ENCODE measurements around the gene GBGT1. TPM values are rescaled to one million over a fixed set of nuclear protein-coding genes. Genes with fewer than 3 reads are reported as not detected.

The GBGT1 gene
- total RNA-seq, 3 donors from 2014 or later (not counting 1 experiment from before 2014, with no cell fraction given), result 1.4 to 2.2 (median 1.7) TPM

- H3K4me1 ChIP-seq (ENCODE audit: control insufficient read depth, insufficient read depth, low read length), result no peaks in the 10 kb centered on the region
- H3K9me3 Mint-ChIP-seq, result no peaks in the 10 kb centered on the region
- H3K4me3 Mint-ChIP-seq, result no peak overlapping the region
- peaks cover 3% of the 10 kb centered on the region for H3K27me3 ChIP-seq (ENCODE audit: control insufficient read depth, insufficient read depth, low read length)
- no peaks in the 10 kb centered on the region for H3K9me3 ChIP-seq (ENCODE audit: control insufficient read depth, insufficient read depth, low read length)
- no peaks in the 10 kb centered on the region for H3K36me3 ChIP-seq (ENCODE audit: control insufficient read depth, insufficient read depth, low read length)
- no peaks in the 10 kb centered on the region for H3K36me3 Mint-ChIP-seq
- DNase-seq (no peak), ATAC-seq (no peak)
- no peak overlapping the region for H3K4me3 ChIP-seq (ENCODE audit: low read length)
- H3K27ac Mint-ChIP-seq, result no peak overlapping the region
- H3K27ac ChIP-seq (ENCODE audit: low read length), result no peak overlapping the region
- H3K4me1 Mint-ChIP-seq, result peaks cover 3 to 9% of the 10 kb centered on the region in 2 donors
- intact Hi-C loops (cut with micrococcal nuclease), result no loop called here
- peaks cover 16 to 21% of the 10 kb centered on the region in 2 donors for H3K27me3 Mint-ChIP-seq (ENCODE audit: low read depth in 2 of 2)
- TF ChIP-seq, protein P1, sequence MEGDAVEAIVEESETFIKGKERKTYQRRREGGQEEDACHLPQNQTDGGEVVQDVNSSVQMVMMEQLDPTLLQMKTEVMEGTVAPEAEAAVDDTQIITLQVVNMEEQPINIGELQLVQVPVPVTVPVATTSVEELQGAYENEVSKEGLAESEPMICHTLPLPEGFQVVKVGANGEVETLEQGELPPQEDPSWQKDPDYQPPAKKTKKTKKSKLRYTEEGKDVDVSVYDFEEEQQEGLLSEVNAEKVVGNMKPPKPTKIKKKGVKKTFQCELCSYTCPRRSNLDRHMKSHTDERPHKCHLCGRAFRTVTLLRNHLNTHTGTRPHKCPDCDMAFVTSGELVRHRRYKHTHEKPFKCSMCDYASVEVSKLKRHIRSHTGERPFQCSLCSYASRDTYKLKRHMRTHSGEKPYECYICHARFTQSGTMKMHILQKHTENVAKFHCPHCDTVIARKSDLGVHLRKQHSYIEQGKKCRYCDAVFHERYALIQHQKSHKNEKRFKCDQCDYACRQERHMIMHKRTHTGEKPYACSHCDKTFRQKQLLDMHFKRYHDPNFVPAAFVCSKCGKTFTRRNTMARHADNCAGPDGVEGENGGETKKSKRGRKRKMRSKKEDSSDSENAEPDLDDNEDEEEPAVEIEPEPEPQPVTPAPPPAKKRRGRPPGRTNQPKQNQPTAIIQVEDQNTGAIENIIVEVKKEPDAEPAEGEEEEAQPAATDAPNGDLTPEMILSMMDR (IDR thresholded peaks at IDR 0.05), result no peak
These were observed 31.3 kb upstream of the GBGT1 start for GRCh38 chr9:133195029-133195428.

- Histone ChIP-seq H3K36me3 (ENCODE audit: control insufficient read depth, insufficient read depth, low read length) (no peaks in the 10 kb centered on the region), H3K4me3 (ENCODE audit: low read length) (no peak overlapping the region), H3K27me3 (ENCODE audit: control insufficient read depth, insufficient read depth, low read length) (peaks cover 3% of the 10 kb centered on the region), H3K27ac (ENCODE audit: low read length) (no peak overlapping the region), H3K9me3 (ENCODE audit: control insufficient read depth, insufficient read depth, low read length) (no peaks in the 10 kb centered on the region), H3K4me1 (ENCODE audit: control insufficient read depth, insufficient read depth, low read length) (no peaks in the 10 kb centered on the region)
- DNase-seq (no peak), ATAC-seq (no peak)
- H3K27ac Mint-ChIP-seq, result no peak overlapping the region
- TF ChIP-seq, protein P1 (IDR thresholded peaks at IDR 0.05), result no peak
- intact Hi-C loops (cut with micrococcal nuclease), result no loop called here
- no peaks in the 10 kb centered on the region for H3K9me3 Mint-ChIP-seq
- H3K4me1 Mint-ChIP-seq, result peaks cover 0 to 6% of the 10 kb centered on the region in 2 donors
- 82% methylated on average over 4 of the region's 4 CpGs for WGBS (ENCODE audit: insufficient coverage)
- H3K36me3 Mint-ChIP-seq, result no peaks in the 10 kb centered on the region
- H3K27me3 Mint-ChIP-seq (ENCODE audit: low read depth in 2 of 2), result peaks cover 12 to 18% of the 10 kb centered on the region in 2 donors
- no peak overlapping the region for H3K4me3 Mint-ChIP-seq
These were observed 30.9 kb upstream of the GBGT1 start for GRCh38 chr9:133194597-133194996.

DNA sequence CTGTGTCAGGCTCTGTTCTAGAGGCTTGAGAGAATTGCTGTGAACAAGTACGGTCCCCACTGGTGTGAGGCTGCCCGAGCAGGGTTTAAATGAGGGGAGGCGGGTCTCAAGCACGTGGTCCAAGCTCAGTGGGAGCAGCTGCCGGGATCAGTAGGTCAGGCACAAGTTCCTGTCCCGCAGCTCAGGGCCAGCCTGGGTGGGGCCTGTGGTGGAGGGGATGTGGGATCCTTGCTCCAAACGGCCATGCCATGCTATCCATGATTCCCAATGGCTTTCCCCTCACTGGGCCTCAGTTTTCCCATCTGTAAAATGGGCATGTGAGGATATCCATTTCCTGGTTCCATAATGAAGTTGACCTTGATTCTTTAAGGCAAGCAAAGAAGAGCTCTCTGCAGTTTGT, 28.3 kb upstream of the GBGT1 start:
- Histone ChIP-seq H3K27ac (ENCODE audit: low read length) (no peak overlapping the region), H3K4me1 (ENCODE audit: control insufficient read depth, insufficient read depth, low read length) (no peaks in the 10 kb centered on the region), H3K36me3 (ENCODE audit: control insufficient read depth, insufficient read depth, low read length) (no peaks in the 10 kb centered on the region), H3K27me3 (ENCODE audit: control insufficient read depth, insufficient read depth, low read length) (peaks cover 3% of the 10 kb centered on the region), H3K4me3 (ENCODE audit: low read length) (no peak overlapping the region), H3K9me3 (ENCODE audit: control insufficient read depth, insufficient read depth, low read length) (no peaks in the 10 kb centered on the region)
- DNase-seq (no peak), ATAC-seq (no peak)
- no peaks in the 10 kb centered on the region for H3K9me3 Mint-ChIP-seq
- intact Hi-C loops (cut with micrococcal nuclease), result no loop called here
- H3K27me3 Mint-ChIP-seq (ENCODE audit: low read depth in 2 of 2), result peaks cover 18 to 19% of the 10 kb centered on the region in 2 donors
- H3K4me3 Mint-ChIP-seq, result no peak overlapping the region
- TF ChIP-seq, protein P1 (IDR thresholded peaks at IDR 0.05), result no peak
- H3K27ac Mint-ChIP-seq, result no peak overlapping the region
- 72% methylated on average over 6 of the region's 7 CpGs for WGBS (ENCODE audit: insufficient coverage)
- no peaks in the 10 kb centered on the region for H3K36me3 Mint-ChIP-seq
- H3K4me1 Mint-ChIP-seq, result no peaks in the 10 kb centered on the region

DNA sequence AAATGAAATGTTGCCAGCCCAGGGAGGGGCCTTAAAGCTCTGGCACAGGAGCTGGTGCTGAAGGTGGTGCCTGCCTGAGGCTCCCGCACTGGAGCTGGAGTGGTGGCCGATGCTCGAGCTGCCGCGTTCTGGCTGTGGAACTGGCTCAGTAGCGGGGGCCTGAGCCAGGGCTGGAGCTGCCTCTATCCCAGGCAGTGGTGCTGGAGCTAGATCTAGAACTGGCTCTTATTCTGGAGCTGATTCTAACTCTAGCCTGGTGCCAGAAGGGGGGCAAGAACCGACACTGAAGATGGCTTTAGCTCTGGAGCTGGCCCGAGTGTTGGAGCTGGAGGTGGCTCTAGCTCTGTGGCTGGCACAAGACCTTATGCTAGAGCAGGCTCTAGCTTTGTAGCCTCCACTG, 26.1 kb upstream of the GBGT1 start:
- Mint-ChIP-seq H3K9me3 (no peaks in the 10 kb centered on the region), H3K36me3 (no peaks in the 10 kb centered on the region), H3K4me1 (peaks cover 11 to 13% of the 10 kb centered on the region in 2 donors), H3K27me3 (ENCODE audit: low read depth in 2 of 2) (peaks cover 14 to 17% of the 10 kb centered on the region in 2 donors), H3K4me3 (no peak overlapping the region), H3K27ac (no peak overlapping the region)
- H3K36me3 ChIP-seq (ENCODE audit: control insufficient read depth, insufficient read depth, low read length), result no peaks in the 10 kb centered on the region
- H3K27ac ChIP-seq (ENCODE audit: low read length), result no peak overlapping the region
- no peak for ATAC-seq
- H3K4me3 ChIP-seq (ENCODE audit: low read length), result no peak overlapping the region
- no peaks in the 10 kb centered on the region for H3K9me3 ChIP-seq (ENCODE audit: control insufficient read depth, insufficient read depth, low read length)
- DNase-seq, result no peak
- peaks cover 13% of the 10 kb centered on the region for H3K4me1 ChIP-seq (ENCODE audit: control insufficient read depth, insufficient read depth, low read length)
- WGBS (ENCODE audit: insufficient coverage), result 93% methylated on average over 8 of the region's 8 CpGs
- no peaks in the 10 kb centered on the region for H3K27me3 ChIP-seq (ENCODE audit: control insufficient read depth, insufficient read depth, low read length)
- intact Hi-C loops (cut with micrococcal nuclease), result loop anchor here (10.0 kb wide), 1 partner anchor 185 kb away; the partner anchor contains the start of genes STKLD1 and SURF4
- TF ChIP-seq, protein P1 (IDR thresholded peaks at IDR 0.05), result no peak

Measured in natural killer cell (primary cell).